ENCODE results near the gene SLC6A11. TPM values are rescaled to one million over a fixed set of nuclear protein-coding genes. Genes with fewer than 3 reads are reported as not detected.

Gene SLC6A11
- not detected for total RNA-seq
- long read RNA-seq: 0 reads

DNA sequence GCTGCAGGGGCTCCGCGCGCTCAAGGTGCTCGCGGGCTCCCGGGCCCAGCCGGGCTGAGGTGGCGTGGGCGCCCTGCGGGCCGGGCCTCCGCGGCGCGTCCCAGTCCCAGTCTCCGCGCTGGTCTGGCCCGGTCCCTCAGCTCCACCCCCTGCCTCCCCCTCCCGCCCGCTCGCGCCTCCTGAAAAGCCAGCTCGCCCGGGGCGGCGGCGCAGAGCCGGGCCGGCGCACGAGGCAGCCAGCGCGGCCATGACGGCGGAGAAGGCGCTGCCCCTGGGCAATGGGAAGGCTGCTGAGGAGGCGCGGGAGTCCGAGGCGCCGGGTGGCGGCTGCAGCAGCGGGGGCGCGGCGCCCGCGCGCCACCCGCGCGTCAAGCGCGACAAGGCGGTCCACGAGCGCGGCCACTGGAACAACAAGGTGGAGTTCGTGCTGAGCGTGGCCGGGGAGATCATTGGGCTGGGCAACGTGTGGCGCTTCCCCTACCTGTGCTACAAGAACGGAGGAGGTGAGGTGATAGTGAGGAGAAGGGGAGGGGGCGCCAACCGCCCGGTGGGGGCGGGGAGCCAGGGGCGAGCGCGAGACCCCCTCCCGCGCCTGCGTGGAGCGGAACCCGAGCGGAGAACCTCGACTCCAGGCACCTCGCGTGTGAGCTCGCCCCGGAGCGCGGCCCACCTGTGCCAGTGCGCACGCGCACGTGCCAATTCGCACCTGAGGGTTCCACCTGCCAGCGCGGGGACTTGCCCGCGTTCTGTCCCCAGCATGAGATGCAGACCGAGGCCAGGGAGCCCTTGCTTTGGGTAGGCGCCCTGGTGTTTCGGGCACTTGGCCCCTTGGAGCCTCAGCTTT lies at the start of gene SLC6A11:
SLC6A11 (plus strand) TSS at position 210 of the 844 bp plus-strand sequence; CDS start at position 248, 38 bp downstream.
- intact Hi-C loops (cut with DNase I): no loop called here
- ATAC-seq: peak; percentile 57 to 66
- peak; percentile 25 for DNase-seq

- intact Hi-C loops (cut with DNase I): loop anchor here in 1 of 2 donors (10.0 kb wide), 1 partner anchor 176 kb away; no protein-coding TSS in a partner anchor
- no peak for ATAC-seq
- no peak for DNase-seq
Measured at GRCh38 chr3:10768708-10769394, 47.2 kb upstream of the SLC6A11 start.

- DNase-seq (no peak), ATAC-seq (no peak)
- intact Hi-C loops (cut with DNase I): no loop called here
Measured at GRCh38 chr3:10770547-10770946, 45.5 kb upstream of the SLC6A11 start.

- intact Hi-C loops (cut with DNase I): no loop called here
- DNase-seq (no peak), ATAC-seq (no peak)
Measured at GRCh38 chr3:10770981-10771380, 45.0 kb upstream of the SLC6A11 start.

GRCh38 chr3:10771486-10772270 lies 44.4 kb upstream of the SLC6A11 start:
- DNase-seq (no peak), ATAC-seq (no peak)
- intact Hi-C loops (cut with DNase I): no loop called here

GRCh38 chr3:10772271-10773161 lies 43.5 kb upstream of the SLC6A11 start:
- intact Hi-C loops (cut with DNase I): no loop called here
- ATAC-seq (no peak), DNase-seq (no peak)

GRCh38 chr3:10774129-10774670 lies 41.8 kb upstream of the SLC6A11 start:
- ATAC-seq (no peak), DNase-seq (no peak)
- intact Hi-C loops (cut with DNase I): no loop called here

- intact Hi-C loops (cut with DNase I): no loop called here
- DNase-seq (no peak), ATAC-seq (no peak)
Measured at GRCh38 chr3:10774825-10775224, 41.2 kb upstream of the SLC6A11 start.

DNA sequence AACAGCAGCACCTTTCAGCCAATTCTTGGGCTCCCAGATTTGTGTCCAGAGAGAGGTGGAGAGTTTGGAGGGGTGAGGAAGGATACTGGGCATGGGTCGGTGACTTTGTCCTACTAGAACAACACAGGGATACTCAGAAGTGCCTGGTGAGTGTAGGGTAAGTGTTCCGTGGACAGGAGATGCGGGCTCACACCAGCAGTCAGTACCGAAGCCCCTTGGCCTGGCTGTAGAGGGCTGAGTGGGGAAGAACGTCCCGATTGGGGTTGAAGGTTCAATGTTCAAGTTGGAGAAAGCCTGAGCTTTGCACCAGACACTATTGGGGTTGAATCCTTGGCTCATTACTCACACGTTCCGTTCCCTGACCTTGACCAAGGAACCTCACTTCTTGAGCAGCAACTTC lies 40.8 kb upstream of the SLC6A11 start:
- no peak for DNase-seq
- no peak for ATAC-seq
- intact Hi-C loops (cut with DNase I): no loop called here

GRCh38 chr3:10775828-10776227 lies 40.2 kb upstream of the SLC6A11 start:
- ATAC-seq (no peak), DNase-seq (no peak)
- intact Hi-C loops (cut with DNase I): no loop called here

- intact Hi-C loops (cut with DNase I): no loop called here
- ATAC-seq: no peak
- DNase-seq: no peak
Measured at GRCh38 chr3:10777627-10778026, 38.4 kb upstream of the SLC6A11 start.

DNA sequence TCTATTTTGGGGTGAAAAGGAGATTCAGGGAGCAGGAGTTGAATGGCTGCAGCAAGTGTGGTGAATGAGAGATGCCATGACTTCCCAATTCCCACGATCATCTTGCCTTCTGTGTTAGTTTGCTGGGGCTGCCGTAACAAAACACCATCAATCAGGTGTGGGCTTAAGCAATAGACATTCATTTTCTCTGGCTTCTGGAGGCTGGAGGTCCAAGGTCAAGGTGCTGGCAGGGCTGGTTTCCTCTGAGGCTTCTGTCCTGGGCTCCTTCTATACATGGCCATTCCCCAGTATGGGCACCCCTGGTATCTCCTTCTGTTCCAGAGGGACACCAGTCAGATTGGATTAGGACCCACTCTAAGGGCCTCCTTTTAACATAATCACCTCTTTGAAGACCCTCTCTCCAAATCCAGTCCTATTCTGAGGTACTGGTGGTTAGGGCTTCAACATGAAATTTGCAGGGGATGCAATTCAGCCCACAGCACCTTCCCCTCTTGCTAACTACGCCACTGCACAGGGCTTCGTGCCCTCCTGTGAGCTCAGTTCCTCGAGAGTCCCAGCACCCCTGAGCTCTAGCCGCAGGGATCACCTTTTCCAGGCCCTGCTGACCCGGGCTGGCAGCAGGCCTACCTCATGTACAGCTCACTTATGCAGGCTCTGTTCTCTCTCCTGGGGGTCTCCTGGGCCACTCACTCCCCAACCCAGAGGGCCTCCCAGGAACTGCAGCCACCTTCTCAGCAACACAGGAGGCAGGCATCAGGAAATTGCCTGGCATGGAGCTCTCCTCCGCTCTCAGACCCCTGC lies 37.3 kb upstream of the SLC6A11 start:
- intact Hi-C loops (cut with DNase I): no loop called here

GRCh38 chr3:10779293-10779805 lies 36.7 kb upstream of the SLC6A11 start:
- no peak for DNase-seq
- intact Hi-C loops (cut with DNase I): no loop called here

More for the DNA sequence above, 37.3 kb upstream of the SLC6A11 start:
- ATAC-seq (no peak), DNase-seq (no peak)

DNA sequence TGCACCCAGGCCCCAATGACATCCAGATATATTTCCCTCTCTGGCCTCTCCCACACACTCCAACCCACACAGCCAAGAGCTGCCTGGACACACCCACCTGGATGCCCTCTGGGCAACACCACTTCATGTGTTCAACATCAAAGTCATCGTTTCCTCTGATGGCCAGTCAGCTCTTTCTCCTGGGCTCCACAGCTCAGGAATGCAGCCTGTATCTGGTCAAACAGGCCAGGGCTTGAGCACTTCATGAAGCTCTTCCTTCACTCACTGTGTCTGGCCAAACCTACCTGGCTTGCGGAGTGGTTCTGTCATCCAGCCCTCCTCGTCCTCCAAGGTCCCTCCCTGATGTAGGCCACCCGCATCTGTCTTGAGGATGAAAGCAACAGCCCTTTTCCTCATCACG lies 35.8 kb upstream of the SLC6A11 start:
- no peak for DNase-seq
- intact Hi-C loops (cut with DNase I): no loop called here
- ATAC-seq: no peak

More at GRCh38 chr3:10779293-10779805, 36.7 kb upstream of the SLC6A11 start:
- ATAC-seq: no peak

DNA sequence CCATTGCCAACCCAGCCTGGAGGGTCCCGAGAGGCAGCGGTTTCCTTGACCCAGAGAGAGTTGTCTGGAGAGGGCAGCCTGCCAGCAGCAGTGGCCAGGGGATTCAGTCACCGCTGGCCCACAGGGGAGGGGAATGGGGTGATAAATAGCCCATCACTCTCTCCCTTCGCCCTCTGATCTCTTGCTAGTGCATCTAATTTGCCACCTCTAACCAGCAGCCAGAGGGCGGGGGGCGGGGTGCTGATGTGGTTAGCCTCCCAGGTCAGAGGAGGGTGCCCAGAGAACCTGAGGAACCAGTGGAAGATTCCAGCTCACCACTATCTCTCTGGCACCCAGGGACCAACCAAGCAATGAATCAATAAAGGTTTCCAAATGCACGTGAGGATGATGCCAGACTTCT lies 35.1 kb upstream of the SLC6A11 start:
- intact Hi-C loops (cut with DNase I): no loop called here
- DNase-seq (no peak), ATAC-seq (no peak)

- intact Hi-C loops (cut with DNase I): no loop called here
- ATAC-seq (peak in 1 of 2 donors; percentile 41), DNase-seq (no peak)
Measured at GRCh38 chr3:10781981-10782380, 34.0 kb upstream of the SLC6A11 start.
